22Rv1 (cell line): Measurements from ENCODE around the gene RUNX2.

Source experiments
- H3K27ac ChIP-seq: fragments of 450-650 bp; 2 replicates; pipeline ENCODE4 v1.5.1; 2017
- CTCF ChIP-seq: fragments of 450-650 bp; IDR thresholded peaks from 2 replicates; pipeline ENCODE4 v1.5.1; 2017; ENCODE audit warnings: mild to moderate bottlenecking
- ZFX ChIP-seq: fragments of 450-650 bp; IDR thresholded peaks from 2 replicates; pipeline ENCODE4 v1.6.1; 2017; ENCODE audit warnings: antibody characterized with exemption, borderline replicate concordance

The RUNX2 gene

GRCh38 chr6:45386501-45386900 is 58.4 kb downstream of the RUNX2 start:
- no peak overlapping the region for H3K27ac ChIP-seq

GRCh38 chr6:45387236-45387635 is 59.1 kb downstream of the RUNX2 start:
- H3K27ac ChIP-seq = no peak overlapping the region
- TF ChIP-seq CTCF = no peak

More at GRCh38 chr6:45386501-45386900, 58.4 kb downstream of the RUNX2 start:
- no peak for TF ChIP-seq CTCF
- TF ChIP-seq ZFX = no peak

GRCh38 chr6:45388328-45388727 is 60.2 kb downstream of the RUNX2 start:
- no peak for TF ChIP-seq CTCF
- TF ChIP-seq ZFX = no peak
- no peak overlapping the region for H3K27ac ChIP-seq

- TF ChIP-seq ZFX (no peak), CTCF (no peak)
Measured at GRCh38 chr6:45394586-45395095, 66.5 kb downstream of the RUNX2 start.

GRCh38 chr6:45398075-45398813 is 70.1 kb downstream of the RUNX2 start:
- H3K27ac ChIP-seq = no peak overlapping the region

More at GRCh38 chr6:45394586-45395095, 66.5 kb downstream of the RUNX2 start:
- H3K27ac ChIP-seq = no peak overlapping the region

GRCh38 chr6:45400021-45400420 is 71.9 kb downstream of the RUNX2 start:
- H3K27ac ChIP-seq = no peak overlapping the region
- TF ChIP-seq ZFX = no peak
- no peak for TF ChIP-seq CTCF

More at GRCh38 chr6:45398075-45398813, 70.1 kb downstream of the RUNX2 start:
- TF ChIP-seq CTCF (no peak), ZFX (no peak)

GRCh38 chr6:45411959-45412358 is 83.8 kb downstream of the RUNX2 start:
- TF ChIP-seq CTCF (no peak), ZFX (no peak)
- no peak overlapping the region for H3K27ac ChIP-seq
